Adrenal gland (tissue), 5 donors: ENCODE data around the gene FAR2.

Source experiments
- CTCF ChIP-seq, 6 experiments: fragments of 450-650 bp in 4 of 6; fragments of 200-600 bp in 2 of 6; sonication (generic) in 1 of 6; IDR thresholded peaks; 1 replicate in 5 of 6; 2 replicates in 1 of 6; pipeline versions ENCODE4 v1.5.1 to v1.8.0; 2016 to 2021; ENCODE audit warnings: antibody characterized with exemption in 6 of 6, mild to moderate bottlenecking in 2 of 6, moderate library complexity in 1 of 6
- POLR2A ChIP-seq, 2 donors: fragments of 450-650 bp; IDR thresholded peaks; one replicate each; pipeline ENCODE4 v1.6.1; 2017; ENCODE audit warnings: antibody characterized with exemption in 2 of 2, mild to moderate bottlenecking in 2 of 2, moderate library complexity in 1 of 2
- donor health status: DM: no; HTN: no; CAD: no.

- TF ChIP-seq CTCF (IDR thresholded peaks at IDR 0.05) (no peak), POLR2A (IDR thresholded peaks at IDR 0.05) (no peak)
Measured at GRCh38 chr12:29244159-29244765, 95.2 kb downstream of the FAR2 start.
